ENCODE results near the gene ARMC7.

- TF ChIP-seq CTCF (IDR thresholded peaks at IDR 0.05): no peak
- TF ChIP-seq POLR2A (IDR thresholded peaks at IDR 0.05): no peak
These were observed 35.2 kb downstream of the ARMC7 start for GRCh38 chr17:75144816-75145512.

Data from body of pancreas (tissue), 4 donors.